Breast epithelium (tissue), 4 donors: ENCODE results near the gene CBLC. TPM values are rescaled to one million over a fixed set of nuclear protein-coding genes. Genes with fewer than 3 reads are reported as not detected.
A peak's percentile ranks its signal among the peaks of the same experiment; 100 is the strongest.

ENCODE experiments used
- DNase-seq, 2 donors: peaks; one replicate each; pipeline ENCODE4 v3.0.0-alpha.2; 2019; ENCODE audit warnings: low spot score in 2 of 2
- H3K27ac ChIP-seq, 2 donors: fragments of 200-600 bp; sonication (generic) in 1 of 2; one replicate each; pipeline ENCODE4 v1.5.1; 2016 to 2019; ENCODE audit warnings: mild to moderate bottlenecking in 1 of 2
- H3K27me3 ChIP-seq, 2 donors: fragments of 200-600 bp; sonication (generic) in 1 of 2; one replicate each; pipeline versions ENCODE4 v1.5.1 to v1.6.0; 2017 to 2019; ENCODE audit warnings: control low read depth in 1 of 2, mild to moderate bottlenecking in 1 of 2
- H3K36me3 ChIP-seq: fragments of 200-600 bp; one replicate; pipeline ENCODE4 v1.5.1; 2019
- H3K4me1 ChIP-seq, 2 donors: fragments of 200-600 bp; sonication (generic); one replicate each; pipeline ENCODE4 v1.5.1; 2016 to 2019; ENCODE audit warnings: control low read depth in 1 of 2
- H3K4me3 ChIP-seq, 3 donors: fragments of 200-600 bp; sonication (generic); 1 replicate in 2 of 3; 2 replicates in 1 of 3; pipeline ENCODE4 v1.5.1; 2016 to 2019; ENCODE audit warnings: mild to moderate bottlenecking in 3 of 3, moderate library complexity in 2 of 3
- H3K9me3 ChIP-seq, 2 donors: fragments of 200-600 bp; sonication (generic) in 1 of 2; one replicate each; pipeline ENCODE4 v1.5.1; 2016 to 2019; ENCODE audit warnings: control low read depth in 1 of 2
- POLR2A ChIP-seq: fragments of 450-650 bp; IDR thresholded peaks from one replicate; pipeline ENCODE4 v1.6.1; 2016; ENCODE audit warnings: antibody characterized with exemption, mild to moderate bottlenecking, moderate library complexity
- POLR2AphosphoS5 ChIP-seq, 3 donors: sonication (generic); formaldehyde crosslinking; IDR thresholded peaks; one replicate each; pipeline ENCODE4 v1.6.1; 2017; ENCODE audit warnings: antibody characterized with exemption in 3 of 3
- intact Hi-C: fragments of 100-400 bp; cut with DNase I; formaldehyde crosslinking; loops from one replicate; pipeline ENCODE4 v1.15.1; 2023; ENCODE audit warnings: low total_unique reads
- total RNA-seq, 3 donors: library from RNA; depleted of rRNA; stranded (reverse); fragments of >200 nt; gene quantifications; one replicate each; pipeline ENCODE4 v1.1.0, GENCODE V29; 2016
- TF ChIP-seq, protein P1 (sequence below), 3 donors: fragments of 450-650 bp; IDR thresholded peaks; one replicate each; pipeline ENCODE4 v1.5.1; 2016 to 2017; ENCODE audit warnings: antibody characterized with exemption in 3 of 3, mild to moderate bottlenecking in 3 of 3, moderate library complexity in 3 of 3

The CBLC gene
- total RNA-seq, 3 donors from 2014 or later = 15.7 to 18.1 TPM; not detected in 1

DNA sequence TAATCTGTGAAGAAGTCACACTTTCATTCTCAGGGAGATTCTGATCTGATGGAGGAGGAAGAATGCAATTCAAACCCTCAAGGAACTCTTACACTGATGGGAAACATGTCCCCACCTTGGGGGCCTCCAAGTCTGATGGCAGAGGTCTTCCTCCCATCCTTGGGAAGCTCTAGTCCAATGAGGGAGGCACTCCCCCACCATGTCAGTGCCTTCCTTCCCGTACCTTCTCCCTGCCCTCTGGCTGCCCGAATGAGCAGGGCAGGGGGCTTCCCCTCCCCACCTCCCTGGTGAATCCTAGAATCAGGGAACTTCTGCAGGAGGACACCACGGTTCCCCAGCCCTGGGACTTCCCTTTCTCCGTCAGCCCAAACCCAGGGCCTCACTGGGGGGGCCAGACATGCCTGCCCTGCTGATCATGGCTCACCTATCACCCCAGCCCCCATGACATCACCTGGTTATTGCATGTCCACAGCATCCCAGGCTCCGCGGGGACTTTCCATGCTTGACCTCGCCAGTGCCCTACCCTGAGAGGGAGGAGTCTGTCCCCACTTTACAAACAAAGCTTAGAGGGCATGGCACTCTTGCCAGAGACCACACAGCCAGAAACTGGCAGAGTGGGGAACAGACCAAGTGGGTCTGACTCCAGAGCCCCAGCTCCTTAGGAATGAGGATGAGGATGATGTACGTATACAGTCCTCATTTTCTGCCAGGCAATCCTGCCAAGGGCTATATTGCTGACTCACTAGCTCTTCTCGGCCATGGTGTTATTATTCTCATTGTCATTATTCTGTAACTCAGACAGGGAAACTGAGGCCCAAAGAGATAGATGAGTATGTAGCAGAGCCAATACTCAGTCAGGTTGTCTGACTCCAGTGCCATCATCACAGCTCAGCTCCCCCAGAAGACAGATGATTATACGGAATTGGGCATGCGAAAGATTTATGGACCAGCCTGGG lies 38.8 kb upstream of the CBLC start:
- H3K27ac ChIP-seq = peak overlapping the region; percentile 42 to 78
- no peak for DNase-seq
- no peak for TF ChIP-seq POLR2A
- TF ChIP-seq, protein P1, sequence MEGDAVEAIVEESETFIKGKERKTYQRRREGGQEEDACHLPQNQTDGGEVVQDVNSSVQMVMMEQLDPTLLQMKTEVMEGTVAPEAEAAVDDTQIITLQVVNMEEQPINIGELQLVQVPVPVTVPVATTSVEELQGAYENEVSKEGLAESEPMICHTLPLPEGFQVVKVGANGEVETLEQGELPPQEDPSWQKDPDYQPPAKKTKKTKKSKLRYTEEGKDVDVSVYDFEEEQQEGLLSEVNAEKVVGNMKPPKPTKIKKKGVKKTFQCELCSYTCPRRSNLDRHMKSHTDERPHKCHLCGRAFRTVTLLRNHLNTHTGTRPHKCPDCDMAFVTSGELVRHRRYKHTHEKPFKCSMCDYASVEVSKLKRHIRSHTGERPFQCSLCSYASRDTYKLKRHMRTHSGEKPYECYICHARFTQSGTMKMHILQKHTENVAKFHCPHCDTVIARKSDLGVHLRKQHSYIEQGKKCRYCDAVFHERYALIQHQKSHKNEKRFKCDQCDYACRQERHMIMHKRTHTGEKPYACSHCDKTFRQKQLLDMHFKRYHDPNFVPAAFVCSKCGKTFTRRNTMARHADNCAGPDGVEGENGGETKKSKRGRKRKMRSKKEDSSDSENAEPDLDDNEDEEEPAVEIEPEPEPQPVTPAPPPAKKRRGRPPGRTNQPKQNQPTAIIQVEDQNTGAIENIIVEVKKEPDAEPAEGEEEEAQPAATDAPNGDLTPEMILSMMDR (IDR thresholded peaks at IDR 0.05) = no peak
- TF ChIP-seq POLR2AphosphoS5 (IDR thresholded peaks at IDR 0.05) = no peak
- no peaks in the 10 kb centered on the region for H3K36me3 ChIP-seq
- H3K4me1 ChIP-seq = peaks cover 16 to 18% of the 10 kb centered on the region in 2 donors
- H3K4me3 ChIP-seq = no peak overlapping the region
- H3K9me3 ChIP-seq = no peaks in the 10 kb centered on the region
- H3K27me3 ChIP-seq = no peaks in the 10 kb centered on the region
- intact Hi-C loops = no loop called here

DNA sequence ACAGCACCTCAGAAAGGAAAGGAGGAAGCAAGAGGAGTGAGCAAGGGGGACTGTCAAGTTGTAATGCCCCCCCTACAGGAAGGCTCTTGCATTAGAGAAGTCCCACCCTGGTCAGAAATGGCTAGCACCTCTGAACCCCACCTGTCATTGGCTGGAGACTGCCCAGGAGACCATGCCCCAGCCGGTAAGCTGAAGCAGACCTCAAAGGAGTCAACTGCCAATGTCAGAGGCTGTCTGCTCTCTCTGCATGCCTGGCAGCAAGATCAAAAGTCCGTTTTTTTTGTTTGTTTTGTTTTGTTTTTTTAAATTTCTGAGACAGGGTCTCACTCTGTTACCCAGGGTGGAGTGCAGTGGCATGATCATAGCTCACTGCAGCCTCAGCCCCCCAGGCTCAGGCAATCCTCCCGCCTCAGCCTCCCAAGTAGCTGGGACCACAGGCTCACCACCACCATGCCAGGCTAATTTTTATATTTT lies 37.3 kb upstream of the CBLC start:
- H3K36me3 ChIP-seq = no peaks in the 10 kb centered on the region
- H3K27me3 ChIP-seq = no peaks in the 10 kb centered on the region
- H3K4me1 ChIP-seq = peaks cover 18 to 24% of the 10 kb centered on the region in 2 donors
- no peak for DNase-seq
- TF ChIP-seq, protein P1 (IDR thresholded peaks at IDR 0.05) = no peak
- TF ChIP-seq POLR2AphosphoS5 (IDR thresholded peaks at IDR 0.05) = no peak
- no peak for TF ChIP-seq POLR2A
- intact Hi-C loops = no loop called here
- H3K4me3 ChIP-seq = no peak overlapping the region
- peak overlapping the region; percentile 94 to 96 for H3K27ac ChIP-seq
- H3K9me3 ChIP-seq = no peaks in the 10 kb centered on the region

DNA sequence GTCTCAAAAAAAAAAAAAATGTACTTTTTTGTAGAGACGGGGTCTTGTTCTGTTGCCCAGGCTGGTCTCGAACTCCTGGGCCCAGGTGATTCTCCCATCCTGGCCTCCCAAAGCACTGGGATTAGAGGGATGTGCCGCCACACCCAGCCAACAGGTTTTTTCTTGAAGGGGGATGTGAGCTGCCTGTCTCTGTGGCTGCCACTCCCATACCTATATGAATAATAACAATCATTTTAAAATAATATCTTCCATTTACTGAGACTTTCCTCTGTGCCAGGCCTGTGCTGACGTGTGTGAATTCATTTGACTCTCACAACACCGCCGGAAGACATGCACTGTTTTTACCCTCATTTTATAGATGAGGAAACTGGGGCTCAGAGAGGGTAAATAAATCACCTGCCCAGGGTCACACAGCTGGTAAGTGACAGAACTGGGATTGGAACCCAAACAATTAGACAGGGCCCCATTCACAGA lies 36.4 kb upstream of the CBLC start:
- no peaks in the 10 kb centered on the region for H3K9me3 ChIP-seq
- no peak for DNase-seq
- peak overlapping the region; percentile 94 to 96 for H3K27ac ChIP-seq
- no peaks in the 10 kb centered on the region for H3K36me3 ChIP-seq
- H3K4me3 ChIP-seq = no peak overlapping the region
- TF ChIP-seq POLR2AphosphoS5 (IDR thresholded peaks at IDR 0.05) = no peak
- TF ChIP-seq, protein P1 (IDR thresholded peaks at IDR 0.05) = peak in 1 of 3 donors; percentile 13
- TF ChIP-seq POLR2A = no peak
- intact Hi-C loops = no loop called here
- H3K27me3 ChIP-seq = no peaks in the 10 kb centered on the region
- H3K4me1 ChIP-seq = peaks cover 18 to 27% of the 10 kb centered on the region in 2 donors

DNA sequence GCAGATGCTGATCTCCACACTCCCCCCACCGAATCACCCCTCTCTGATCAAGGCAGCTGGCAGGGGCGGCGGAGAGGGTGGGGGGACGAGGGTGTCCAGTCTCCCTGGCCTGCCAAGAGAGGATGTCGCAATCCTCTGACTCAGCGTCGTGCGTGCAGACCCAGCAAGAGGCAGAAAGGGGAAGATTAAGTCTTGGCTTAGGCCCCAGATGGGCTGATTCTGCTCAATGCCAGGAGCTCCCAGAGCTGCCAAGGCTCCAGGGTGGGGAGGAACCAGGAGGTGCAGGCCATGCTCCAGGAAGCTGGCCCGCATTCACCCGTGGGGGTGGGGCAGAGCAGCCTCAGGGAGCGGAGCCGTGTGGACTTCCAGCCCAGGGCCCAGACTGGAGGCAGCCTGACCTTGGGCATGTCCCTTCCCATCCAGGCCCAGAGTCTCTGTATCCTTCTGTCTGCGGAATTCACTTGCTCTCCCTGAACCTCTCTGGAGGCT lies 35.8 kb upstream of the CBLC start:
- H3K4me1 ChIP-seq = peaks cover 18 to 27% of the 10 kb centered on the region in 2 donors
- DNase-seq = peak; percentile 97
- H3K36me3 ChIP-seq = no peaks in the 10 kb centered on the region
- H3K27ac ChIP-seq = peak overlapping the region; percentile 94 to 96
- H3K9me3 ChIP-seq = no peaks in the 10 kb centered on the region
- H3K27me3 ChIP-seq = no peaks in the 10 kb centered on the region
- peak overlapping the region in 1 of 3 donors; percentile 43 for H3K4me3 ChIP-seq
- TF ChIP-seq POLR2A = peak; percentile 34
- TF ChIP-seq, protein P1 (IDR thresholded peaks at IDR 0.05) = no peak
- TF ChIP-seq POLR2AphosphoS5 (IDR thresholded peaks at IDR 0.05) = peak; percentile 94 to 100 (median 98)
- intact Hi-C loops = no loop called here
